Measurements from ENCODE around the gene VSIG10L2.

The VSIG10L2 gene

DNA sequence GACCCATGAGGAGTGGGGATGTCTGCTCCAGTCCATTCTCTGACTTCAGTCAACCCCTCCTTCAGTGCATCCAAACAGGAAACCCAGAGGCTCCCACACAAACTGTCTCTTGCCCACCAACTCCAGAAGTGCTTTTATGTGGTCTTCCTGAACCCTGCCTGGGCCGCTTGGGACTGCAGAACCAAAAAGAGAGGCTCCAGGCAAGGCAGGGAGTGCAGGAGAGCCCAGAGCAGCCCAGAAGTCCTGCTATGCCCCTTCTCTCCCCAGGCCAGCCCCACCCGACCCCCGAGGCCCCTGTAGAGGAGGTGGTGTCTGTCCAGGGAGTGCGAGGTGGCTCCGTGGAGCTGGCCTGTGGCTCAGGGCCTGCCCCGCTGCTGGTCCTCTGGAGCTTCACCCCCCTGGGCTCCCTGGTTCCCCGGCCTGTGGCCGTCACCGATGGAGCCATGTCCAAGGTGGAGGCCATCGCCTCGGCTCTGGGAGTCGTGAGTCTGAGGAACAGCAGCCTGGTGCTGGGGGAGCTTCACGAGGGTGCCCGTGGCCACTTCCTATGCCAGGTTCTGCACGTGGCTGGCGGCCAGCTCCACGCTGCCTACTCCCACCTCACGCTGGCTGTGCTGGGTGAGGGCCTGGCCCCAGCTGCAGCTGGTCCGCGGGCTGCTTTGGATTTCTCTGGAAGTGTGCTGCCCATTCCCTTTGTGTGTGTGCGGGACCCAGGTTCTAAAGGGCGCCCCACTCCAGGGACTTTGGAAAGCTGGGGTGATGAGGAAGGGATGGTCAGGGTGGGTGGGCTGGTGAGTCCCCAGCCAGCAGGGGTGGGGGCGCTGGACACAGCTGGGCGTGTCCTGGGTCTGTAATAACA lies 1.8 kb downstream of the VSIG10L2 start:
- DNase-seq (ENCODE audit: low read depth in 2 of 2) = no peak

- DNase-seq (ENCODE audit: low read depth in 2 of 2) = no peak
Measured at GRCh38 chr11:125948278-125949051, 2.6 kb downstream of the VSIG10L2 start.

GRCh38 chr11:125949271-125950177 lies 3.7 kb downstream of the VSIG10L2 start:
- DNase-seq (ENCODE audit: low read depth in 2 of 2) = no peak

DNA sequence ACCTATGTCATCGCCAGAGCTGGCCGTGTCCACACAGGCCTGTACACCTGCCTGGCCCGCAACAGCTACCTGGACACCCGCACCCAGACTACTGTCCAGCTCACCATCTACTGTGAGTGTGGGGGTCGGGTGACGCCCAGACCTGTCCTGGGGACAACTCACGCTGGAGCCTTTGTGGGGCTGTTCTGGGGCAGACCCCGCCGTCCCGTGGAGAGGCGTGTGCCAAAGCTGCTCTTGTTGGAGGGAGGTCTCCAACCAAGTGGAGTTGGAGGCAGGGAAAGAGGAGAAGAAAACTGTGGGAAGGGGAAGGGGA lies 4.3 kb downstream of the VSIG10L2 start:
- DNase-seq (ENCODE audit: low read depth in 2 of 2) = no peak

- DNase-seq (ENCODE audit: low read depth in 2 of 2) = no peak
Measured at GRCh38 chr11:125950696-125951651, 5.1 kb downstream of the VSIG10L2 start.

- DNase-seq (ENCODE audit: low read depth in 2 of 2) = no peak
Measured at GRCh38 chr11:125951731-125952130, 5.9 kb downstream of the VSIG10L2 start.

DNA sequence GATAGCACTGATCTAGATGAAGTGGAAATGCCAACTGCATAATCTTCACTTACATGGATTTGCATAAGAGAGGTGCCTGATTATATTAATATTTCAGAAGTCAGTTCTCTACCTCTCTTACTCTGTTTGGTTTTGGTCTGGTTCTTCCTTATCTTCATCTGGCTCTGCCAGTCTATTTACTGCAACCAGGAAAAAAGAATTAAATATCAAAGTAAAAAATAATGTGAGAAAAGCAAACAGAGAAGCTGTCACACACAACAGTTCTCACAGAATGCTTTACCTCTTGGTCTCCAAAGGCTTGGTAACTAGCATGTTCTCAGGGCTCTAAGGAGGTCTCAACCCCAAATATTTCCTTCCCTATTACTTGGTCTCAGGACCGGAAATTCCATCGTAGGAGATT lies 6.7 kb downstream of the VSIG10L2 start:
- no peak for DNase-seq (ENCODE audit: low read depth in 2 of 2)

DNA sequence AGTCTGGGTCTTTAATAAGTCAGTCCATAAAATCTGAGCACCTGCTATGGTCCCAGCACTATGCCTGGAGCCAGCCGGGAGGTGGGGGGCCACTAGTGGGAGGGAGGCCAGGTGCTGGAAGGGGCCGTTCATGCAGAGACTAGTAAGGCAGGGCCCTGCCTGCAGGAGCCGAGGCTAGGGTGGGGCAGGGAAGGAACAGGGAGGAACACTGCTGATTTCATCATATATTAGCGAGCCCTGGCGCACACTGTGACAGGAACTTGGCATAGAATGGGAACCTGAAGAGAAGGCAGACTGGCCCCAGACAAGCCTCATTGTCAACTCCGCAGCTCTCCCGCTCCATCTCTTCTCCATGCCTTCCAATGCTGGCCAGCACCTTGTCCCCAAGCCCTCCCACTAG lies 7.1 kb downstream of the VSIG10L2 start:
- no peak for DNase-seq (ENCODE audit: low read depth in 2 of 2)

GRCh38 chr11:125953401-125953935 lies 7.6 kb downstream of the VSIG10L2 start:
- DNase-seq (ENCODE audit: low read depth in 2 of 2) = no peak

DNA sequence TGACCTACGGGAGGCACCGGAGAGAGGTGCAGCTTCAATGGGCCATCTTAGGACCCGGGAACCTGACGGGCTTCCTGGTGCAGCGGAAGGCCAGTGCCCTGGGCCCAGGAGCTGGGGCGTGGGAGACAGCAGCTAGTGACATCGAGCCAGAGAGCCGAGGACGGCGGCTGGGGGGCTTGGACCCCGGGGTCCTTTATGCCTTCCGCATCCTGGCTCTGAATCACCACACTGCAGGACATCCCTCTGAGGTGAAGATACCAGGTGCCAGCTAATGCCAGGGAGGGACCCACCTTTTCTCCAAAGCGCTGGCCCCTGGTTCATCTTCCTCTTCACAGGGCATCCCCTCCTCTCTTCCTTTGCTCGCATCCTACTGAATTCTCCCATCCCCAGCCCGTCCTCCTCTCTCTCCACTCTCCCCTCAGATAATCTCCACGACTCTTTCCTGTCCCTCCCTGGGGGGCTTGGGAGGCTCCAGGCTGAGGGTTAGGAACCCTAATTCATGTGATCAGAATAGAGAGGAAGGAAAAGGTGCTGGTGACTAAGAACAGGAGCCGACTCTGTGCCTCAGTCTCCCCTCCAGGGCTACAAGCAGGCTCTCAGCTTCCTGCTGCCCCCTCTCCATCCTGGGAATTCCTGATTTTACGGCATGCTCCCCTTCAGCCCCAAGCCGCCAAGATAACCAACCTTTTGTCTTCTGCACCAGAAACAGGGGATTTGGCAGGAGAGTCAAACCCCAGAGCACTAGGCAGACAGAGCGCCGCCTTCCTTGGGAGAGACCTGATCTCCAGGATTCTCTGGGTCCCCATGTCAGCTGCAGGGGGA lies 8.5 kb downstream of the VSIG10L2 start:
- DNase-seq (ENCODE audit: low read depth in 2 of 2) = no peak

DNA sequence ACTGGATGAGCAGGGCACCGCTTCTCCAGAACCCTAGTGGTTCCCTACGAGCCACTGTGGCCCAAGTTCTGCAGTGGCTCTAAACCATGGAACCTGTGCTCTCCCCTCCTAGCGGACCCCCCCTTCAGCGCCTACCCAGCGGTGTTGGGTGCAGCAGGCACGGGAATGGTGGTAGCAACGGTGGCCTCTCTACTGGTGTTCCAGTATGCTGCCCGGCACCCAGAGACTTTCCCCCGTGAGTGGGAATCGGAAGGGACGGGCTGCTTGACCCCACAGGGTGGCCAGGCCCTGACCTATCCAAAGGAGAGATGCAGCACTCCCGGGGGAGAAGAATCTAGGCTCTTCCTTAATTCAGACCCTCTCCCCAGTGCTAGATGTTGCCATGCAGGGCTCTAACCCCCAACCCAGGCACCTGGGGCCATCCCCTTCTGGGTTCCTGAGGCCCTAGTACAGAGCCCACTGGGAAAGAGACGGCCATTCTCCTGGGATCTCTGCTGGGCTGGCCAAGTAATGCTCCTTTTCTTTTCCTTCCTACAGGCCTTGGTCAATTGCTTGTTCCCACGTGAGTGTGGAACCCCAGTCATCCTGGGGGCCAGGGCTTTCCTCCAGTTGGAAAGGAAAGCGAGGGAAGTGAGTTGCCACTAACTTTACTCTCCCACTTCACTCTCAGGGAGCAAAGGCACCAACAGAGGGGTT lies 9.2 kb downstream of the VSIG10L2 start:
- DNase-seq (ENCODE audit: low read depth in 2 of 2) = no peak

GRCh38 chr11:125955856-125956255 lies 10.0 kb downstream of the VSIG10L2 start:
- DNase-seq (ENCODE audit: low read depth in 2 of 2) = no peak

GRCh38 chr11:125956391-125957134 lies 10.7 kb downstream of the VSIG10L2 start:
- DNase-seq (ENCODE audit: low read depth in 2 of 2) = no peak

- DNase-seq (ENCODE audit: low read depth in 2 of 2) = no peak
Measured at GRCh38 chr11:125957618-125958332, 11.9 kb downstream of the VSIG10L2 start.

DNA sequence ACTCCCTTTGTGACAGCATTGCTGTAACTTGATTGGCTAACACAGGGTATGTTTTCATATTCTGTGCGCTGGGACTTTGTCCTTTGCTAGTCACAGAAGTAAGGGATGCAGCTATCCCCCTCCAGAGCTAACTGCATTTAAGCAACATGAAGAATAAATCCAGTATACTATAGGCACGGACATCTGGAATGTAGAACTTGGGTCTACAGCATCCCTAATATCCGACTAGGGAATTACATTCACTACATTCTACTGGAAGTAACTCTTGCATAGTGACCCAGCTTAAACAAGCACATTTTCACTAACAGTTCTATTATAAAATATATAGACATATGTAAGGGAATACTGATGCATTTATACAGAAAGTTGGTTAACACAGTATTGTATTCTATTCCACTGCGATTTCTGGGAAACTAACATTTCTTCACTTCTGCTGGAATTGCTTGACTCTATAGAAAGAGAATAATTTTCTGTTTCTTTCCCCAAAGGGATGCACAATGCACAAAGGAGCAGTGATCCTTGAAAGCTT lies 13.1 kb downstream of the VSIG10L2 start:
- no peak for DNase-seq (ENCODE audit: low read depth in 2 of 2)

- no peak for DNase-seq (ENCODE audit: low read depth in 2 of 2)
Measured at GRCh38 chr11:125959511-125959910, 13.7 kb downstream of the VSIG10L2 start.

DNA sequence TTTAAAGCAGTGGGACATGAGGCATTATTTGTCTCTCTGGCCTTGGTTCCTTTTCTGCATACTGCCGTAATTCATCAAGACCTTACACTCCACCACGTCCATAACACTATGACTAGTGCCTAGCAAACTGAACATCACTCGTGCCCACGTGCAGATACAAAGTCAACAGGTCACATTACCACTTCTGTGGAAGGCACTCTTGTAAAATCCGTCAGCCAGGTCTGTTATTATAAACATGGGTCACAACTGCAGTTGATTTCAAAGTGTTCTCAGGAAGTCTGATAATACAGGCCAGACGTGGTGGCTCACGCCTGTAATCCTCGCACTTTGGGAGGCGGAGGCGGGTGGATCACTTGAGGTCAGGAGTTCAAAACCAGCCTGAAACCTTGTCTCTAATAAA lies 14.1 kb downstream of the VSIG10L2 start:
- DNase-seq (ENCODE audit: low read depth in 2 of 2) = no peak

- DNase-seq (ENCODE audit: low read depth in 2 of 2) = no peak
Measured at GRCh38 chr11:125960771-125961170, 14.9 kb downstream of the VSIG10L2 start.

Data from stimulated activated CD8-positive, alpha-beta memory T cell treated with anti-CD3 and anti-CD28 coated beads, Interleukin-7, amount 100 ng/mL, for 1 hour (primary cell).